ENCODE results near the gene OR5H14.

- no peak for TF ChIP-seq POLR2A (IDR thresholded peaks at IDR 0.05)
- TF ChIP-seq CTCF (IDR thresholded peaks at IDR 0.05), result no peak
Observed at GRCh38 chr3:98115717-98116116, 31.6 kb upstream of the OR5H14 start.

All from ovary (tissue), 3 donors.